Stimulated activated CD4-positive, alpha-beta T cell treated with anti-CD3 and anti-CD28 coated beads, TNF-alpha, amount 100 ng/mL, for 24 hours (primary cell): ENCODE data around the gene MACROD2.

ENCODE experiments used
- DNase-seq, 3 experiments: peaks; one replicate each; pipeline ENCODE4 v3.0.0-alpha.2; 2020; ENCODE audit warnings: low read depth in 3 of 3

Gene MACROD2

GRCh38 chr20:14525426-14525825 is 530.1 kb downstream of the MACROD2 start:
- no peak for DNase-seq

- no peak for DNase-seq
Observed at GRCh38 chr20:14526891-14527290, 531.6 kb downstream of the MACROD2 start.

GRCh38 chr20:14531786-14532185 is 536.5 kb downstream of the MACROD2 start:
- no peak for DNase-seq

GRCh38 chr20:14536738-14537137 is 541.4 kb downstream of the MACROD2 start:
- DNase-seq = no peak

GRCh38 chr20:14538433-14538832 is 543.1 kb downstream of the MACROD2 start:
- no peak for DNase-seq

- no peak for DNase-seq
Observed at GRCh38 chr20:14543040-14543439, 547.7 kb downstream of the MACROD2 start.

- DNase-seq = no peak
Observed at GRCh38 chr20:14544688-14545087, 549.4 kb downstream of the MACROD2 start.

GRCh38 chr20:14550655-14551054 is 555.3 kb downstream of the MACROD2 start:
- DNase-seq = no peak

GRCh38 chr20:14553774-14554534 is 558.6 kb downstream of the MACROD2 start:
- no peak for DNase-seq

GRCh38 chr20:14555676-14556075 is 560.4 kb downstream of the MACROD2 start:
- DNase-seq = no peak

- no peak for DNase-seq
Observed at GRCh38 chr20:14556206-14556605, 560.9 kb downstream of the MACROD2 start.

GRCh38 chr20:14559612-14560011 is 564.3 kb downstream of the MACROD2 start:
- DNase-seq = no peak

GRCh38 chr20:14561741-14562221 is 566.5 kb downstream of the MACROD2 start:
- DNase-seq = no peak

GRCh38 chr20:14562981-14563380 is 567.7 kb downstream of the MACROD2 start:
- DNase-seq = no peak

GRCh38 chr20:14566505-14566904 is 571.2 kb downstream of the MACROD2 start:
- DNase-seq = no peak

GRCh38 chr20:14568225-14568624 is 572.9 kb downstream of the MACROD2 start:
- no peak for DNase-seq

- no peak for DNase-seq
Observed at GRCh38 chr20:14568701-14569100, 573.4 kb downstream of the MACROD2 start.

GRCh38 chr20:14569641-14570040 is 574.3 kb downstream of the MACROD2 start:
- no peak for DNase-seq

- no peak for DNase-seq
Observed at GRCh38 chr20:14570811-14571210, 575.5 kb downstream of the MACROD2 start.

GRCh38 chr20:14573676-14574075 is 578.4 kb downstream of the MACROD2 start:
- DNase-seq = no peak

GRCh38 chr20:14576196-14576877 is 581.0 kb downstream of the MACROD2 start:
- DNase-seq = no peak

- no peak for DNase-seq
Observed at GRCh38 chr20:14580418-14581074, 585.2 kb downstream of the MACROD2 start.

- DNase-seq = no peak
Observed at GRCh38 chr20:14581731-14582130, 586.4 kb downstream of the MACROD2 start.
